Islet of Langerhans (tissue), 1 donor: ENCODE measurements around the gene GRIA4.
"Not testable (repeated sequence)": the region's sequence is repeated elsewhere in the genome, so short reads cannot be mapped to it uniquely, and the experiment has no call there.

Source experiments
- FAIRE-seq: peaks from one replicate; lab custom pipeline; 2011; peaks lifted over from hg19 to GRCh38; lab: Jason Lieb, UNC

The GRIA4 gene

GRCh38 chr11:105862736-105863367 lies 253.0 kb downstream of the GRIA4 start:
- FAIRE-seq = peak; percentile 100

- FAIRE-seq = no peak
These were observed 253.7 kb downstream of the GRIA4 start for GRCh38 chr11:105863523-105863922.

GRCh38 chr11:105867742-105868141 lies 257.9 kb downstream of the GRIA4 start:
- FAIRE-seq = no peak

GRCh38 chr11:105868762-105869285 lies 259.0 kb downstream of the GRIA4 start:
- no peak for FAIRE-seq

- no peak for FAIRE-seq
These were observed 260.7 kb downstream of the GRIA4 start for GRCh38 chr11:105870516-105871113.

GRCh38 chr11:105878510-105878909 lies 268.6 kb downstream of the GRIA4 start:
- FAIRE-seq = no peak

- not testable (repeated sequence) for FAIRE-seq
These were observed 269.1 kb downstream of the GRIA4 start for GRCh38 chr11:105878927-105879326.

GRCh38 chr11:105881027-105881426 lies 271.2 kb downstream of the GRIA4 start:
- FAIRE-seq = no peak

GRCh38 chr11:105884436-105884835 lies 274.6 kb downstream of the GRIA4 start:
- FAIRE-seq = no peak

GRCh38 chr11:105891685-105892084 lies 281.8 kb downstream of the GRIA4 start:
- FAIRE-seq = no peak

GRCh38 chr11:105897161-105897560 lies 287.3 kb downstream of the GRIA4 start:
- no peak for FAIRE-seq

GRCh38 chr11:105899772-105900171 lies 289.9 kb downstream of the GRIA4 start:
- no peak for FAIRE-seq

GRCh38 chr11:105900515-105901035 lies 290.7 kb downstream of the GRIA4 start:
- FAIRE-seq = no peak

GRCh38 chr11:105903113-105903512 lies 293.2 kb downstream of the GRIA4 start:
- no peak for FAIRE-seq

GRCh38 chr11:105906517-105906916 lies 296.6 kb downstream of the GRIA4 start:
- no peak for FAIRE-seq

- FAIRE-seq = no peak
These were observed 297.4 kb downstream of the GRIA4 start for GRCh38 chr11:105907319-105907718.

GRCh38 chr11:105910095-105910715 lies 300.3 kb downstream of the GRIA4 start:
- FAIRE-seq = no peak

- FAIRE-seq = no peak
These were observed 301.6 kb downstream of the GRIA4 start for GRCh38 chr11:105911454-105911853.

- no peak for FAIRE-seq
These were observed 302.8 kb downstream of the GRIA4 start for GRCh38 chr11:105912666-105913065.

GRCh38 chr11:105915021-105915420 lies 305.1 kb downstream of the GRIA4 start:
- FAIRE-seq = no peak

GRCh38 chr11:105918039-105918438 lies 308.2 kb downstream of the GRIA4 start:
- no peak for FAIRE-seq

GRCh38 chr11:105918600-105918999 lies 308.7 kb downstream of the GRIA4 start:
- FAIRE-seq = no peak

GRCh38 chr11:105923252-105923651 lies 313.4 kb downstream of the GRIA4 start:
- FAIRE-seq = no peak
